HTR-8/SVneo (cell line): Measurements from ENCODE around the gene WASL.
"Not testable (repeated sequence)": the region's sequence is repeated elsewhere in the genome, so short reads cannot be mapped to it uniquely, and the experiment has no call there.

Source experiments
- DNase-seq: peaks from one replicate; pipeline ENCODE4 v3.0.0; 2011; ENCODE audit warnings: low spot score, mixed read lengths; ENCODE audit not compliant: insufficient read length
- FAIRE-seq: peaks from 2 replicates; lab custom pipeline; 2011; peaks lifted over from hg19 to GRCh38; lab: Jason Lieb, UNC

The WASL gene

DNA sequence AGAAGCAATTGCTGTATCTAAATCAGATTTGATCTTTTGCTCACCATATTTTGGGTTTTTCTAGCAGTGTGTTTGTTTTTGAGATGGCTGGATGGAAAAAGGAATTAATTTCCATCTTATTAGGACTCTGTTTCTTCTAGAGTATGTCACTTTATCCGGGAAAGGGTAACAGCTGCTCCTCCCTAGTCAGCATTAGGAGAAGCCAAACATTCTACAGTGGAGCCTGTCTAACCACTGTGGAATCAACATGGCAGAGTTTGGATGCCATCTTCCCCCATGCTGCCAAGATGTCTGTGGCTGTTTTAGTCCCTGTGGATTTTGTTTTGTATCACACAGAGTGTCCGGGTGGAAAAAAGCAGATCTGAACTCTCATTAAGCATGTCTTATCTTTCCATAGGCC is 109.2 kb downstream of the WASL start:
- DNase-seq (no peak), FAIRE-seq (no peak)

DNA sequence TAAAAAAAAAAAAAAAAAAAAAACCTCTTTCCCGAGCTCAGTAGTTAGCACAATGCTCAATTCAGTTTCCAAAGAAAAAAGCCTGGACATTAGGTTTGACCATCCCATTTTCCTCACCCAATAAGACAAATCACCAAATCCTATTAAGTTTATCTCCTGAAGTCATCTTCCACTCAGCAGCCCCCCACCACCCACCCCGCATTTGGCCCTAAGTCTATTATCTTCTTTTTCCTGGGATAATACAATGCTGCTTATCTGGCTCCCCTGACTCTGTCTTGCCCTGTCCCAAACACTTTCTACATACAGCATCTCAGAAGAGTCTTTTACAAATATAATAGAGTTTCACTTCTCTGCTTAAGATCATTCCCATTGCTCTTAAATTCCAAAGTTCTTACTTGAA is 110.9 kb downstream of the WASL start:
- no peak for DNase-seq
- no peak for FAIRE-seq

DNA sequence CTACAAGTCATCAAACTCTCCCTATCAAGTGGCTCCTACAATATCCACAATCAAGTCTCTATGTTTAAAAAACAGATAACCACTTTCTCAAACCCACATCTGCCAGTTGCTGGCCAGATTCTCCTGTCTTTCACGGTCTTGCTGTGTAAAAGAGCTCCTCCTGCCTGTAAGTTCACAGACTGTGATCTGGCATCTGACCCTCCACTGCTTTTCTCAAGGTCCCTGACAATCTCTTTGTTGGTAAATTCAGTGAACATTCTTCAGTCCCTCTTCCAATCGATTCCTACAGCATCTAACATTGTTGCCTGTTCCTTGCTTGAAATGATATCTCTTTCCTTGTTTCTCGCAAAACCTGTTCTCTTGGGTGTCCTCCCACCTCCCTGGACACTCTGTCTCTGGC is 111.6 kb downstream of the WASL start:
- DNase-seq (no peak), FAIRE-seq (no peak)

DNA sequence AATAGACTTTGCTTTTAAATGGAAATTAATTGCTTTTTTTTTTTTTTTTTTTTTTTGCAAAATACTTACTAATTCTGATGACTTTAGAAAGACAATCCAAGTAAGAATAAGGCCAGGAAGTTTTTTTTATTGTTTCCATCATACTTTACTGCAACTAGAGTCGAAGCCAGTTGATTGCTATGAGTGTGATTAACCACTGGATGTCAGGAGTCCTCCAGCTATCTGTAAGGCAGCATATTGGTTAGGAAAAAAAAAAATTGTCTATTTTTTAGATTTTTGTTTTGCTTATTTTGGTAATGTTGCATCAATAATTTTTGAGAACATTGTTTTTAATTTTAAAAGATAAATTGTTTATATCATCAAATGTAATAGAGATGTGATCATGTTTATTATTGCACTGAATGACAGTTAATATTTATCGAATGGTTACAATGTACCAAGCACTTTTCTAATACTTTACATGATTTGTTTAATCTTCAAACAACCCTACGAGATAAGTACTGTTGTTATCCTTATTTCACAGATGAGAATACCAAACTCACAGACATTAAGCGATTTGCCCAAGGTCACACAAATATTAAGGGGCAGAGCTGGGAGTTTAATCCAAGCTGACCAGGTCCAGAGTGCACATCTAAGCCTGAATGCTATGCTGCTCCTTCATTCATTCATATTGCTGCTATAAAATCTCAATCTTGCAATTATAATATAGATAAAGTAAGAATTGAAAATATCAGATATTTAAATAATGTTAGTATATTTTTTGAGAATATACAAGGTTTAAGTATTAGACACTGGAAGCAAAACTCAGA is 113.0 kb downstream of the WASL start:
- FAIRE-seq: no peak
- no peak for DNase-seq

DNA sequence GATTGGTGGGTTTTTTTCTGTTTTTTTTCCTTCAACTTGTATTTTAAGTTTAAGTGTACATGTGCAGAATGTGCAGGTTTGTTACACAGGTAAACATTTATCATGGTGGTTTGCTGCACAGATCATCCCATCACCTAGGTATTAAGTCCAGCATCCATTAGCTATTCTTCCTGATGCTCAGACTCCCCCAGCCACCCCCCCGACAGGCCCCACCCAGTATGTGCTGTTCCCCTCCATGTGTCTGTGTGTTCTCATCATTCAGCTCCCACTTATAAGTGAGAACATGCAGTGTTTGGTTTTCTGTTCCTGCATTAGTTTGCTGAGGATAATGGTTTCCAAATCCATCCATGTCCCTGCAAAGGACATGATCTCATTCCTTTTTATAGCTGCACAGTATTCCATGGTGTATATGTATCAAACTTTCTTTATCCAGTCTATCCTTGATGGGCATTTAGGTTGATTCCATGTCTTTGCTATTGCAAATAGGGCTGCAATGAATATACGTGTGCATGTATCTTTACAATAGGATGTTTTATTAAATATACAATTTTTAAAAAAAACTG is 114.7 kb downstream of the WASL start:
- DNase-seq, FAIRE-seq: not testable (repeated sequence)

DNA sequence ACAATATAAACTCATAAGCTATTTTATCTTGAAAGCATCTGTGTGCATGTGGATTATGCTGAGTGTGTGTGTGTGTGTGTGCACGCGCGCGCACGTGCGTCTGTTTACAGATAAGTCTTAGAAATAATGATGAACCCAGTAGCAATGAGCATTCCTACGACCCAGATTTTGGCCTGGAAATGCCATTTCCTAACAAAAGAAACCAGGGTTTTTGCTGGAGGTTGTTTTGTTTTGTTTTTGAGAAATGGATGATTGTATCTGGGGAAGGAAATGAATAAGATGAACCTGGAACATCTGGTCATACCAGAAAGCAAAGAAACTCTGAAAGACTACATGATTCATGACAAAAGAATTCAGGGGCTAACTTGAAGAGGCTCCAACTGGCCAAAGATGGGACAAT is 115.2 kb downstream of the WASL start:
- DNase-seq (peak; percentile 13), FAIRE-seq (no peak)

DNA sequence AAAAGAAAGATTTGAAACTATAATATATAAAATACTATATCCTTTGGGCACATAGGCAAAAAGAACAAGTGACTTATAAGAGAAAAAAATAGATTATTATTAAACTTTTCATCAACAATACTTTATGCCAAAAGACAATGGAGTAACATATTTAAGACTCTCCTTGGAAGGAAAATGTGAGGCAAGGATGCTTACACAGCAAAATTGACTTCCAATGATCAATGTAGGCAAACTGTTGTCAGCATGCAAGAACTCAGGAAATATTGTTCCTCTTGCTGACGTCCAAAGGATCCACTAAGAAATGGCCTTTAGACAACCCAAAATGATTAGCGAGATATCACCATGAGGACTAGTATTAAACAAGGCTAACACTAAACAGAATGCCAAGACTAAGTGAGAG is 116.0 kb downstream of the WASL start:
- no peak for FAIRE-seq
- DNase-seq: no peak
